HFF-Myc (cell line): Measurements from ENCODE around the gene TLCD2.
"Not testable (repeated sequence)": the region's sequence is repeated elsewhere in the genome, so short reads cannot be mapped to it uniquely, and the experiment has no call there.

Source experiments
- DNase-seq: peaks from one replicate; pipeline ENCODE4 v3.0.0-alpha.2; 2011; ENCODE audit warnings: low read depth; ENCODE audit errors: extremely low read depth
- H3K4me3 ChIP-seq: replicated peaks from 2 replicates; pipeline ENCODE4 v1.5.1; 2011; ENCODE audit warnings: low read depth, mild to moderate bottlenecking, control low read depth, low read length
- TF ChIP-seq, protein P1 (sequence below): IDR thresholded peaks from 2 replicates; pipeline ENCODE4 v1.5.1; 2012; ENCODE audit warnings: mild to moderate bottlenecking, low read depth, low read length, control low read depth; ENCODE audit errors: missing control alignments

Gene TLCD2

DNA sequence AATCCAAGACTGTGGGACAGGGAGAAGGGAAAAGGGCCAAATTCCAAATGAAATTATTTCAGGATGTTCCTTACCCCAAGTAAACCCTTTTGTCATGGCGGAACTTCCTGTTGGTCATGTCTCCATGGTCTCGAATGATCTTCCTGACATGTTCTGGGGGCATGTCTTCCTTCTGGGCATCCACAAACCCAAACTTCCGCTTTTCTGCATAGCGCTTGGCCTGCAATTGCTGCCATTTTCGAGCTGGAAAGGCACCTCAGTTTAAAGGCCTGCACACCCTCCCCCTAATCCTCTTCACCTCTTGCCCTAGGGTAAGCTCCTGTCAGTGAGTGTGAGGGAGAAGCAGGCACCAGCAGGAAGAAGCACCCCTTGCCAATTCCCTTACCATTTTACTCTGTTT is 26.7 kb downstream of the TLCD2 start:
- peak overlapping the region; percentile 86 for H3K4me3 ChIP-seq
- TF ChIP-seq, protein P1, sequence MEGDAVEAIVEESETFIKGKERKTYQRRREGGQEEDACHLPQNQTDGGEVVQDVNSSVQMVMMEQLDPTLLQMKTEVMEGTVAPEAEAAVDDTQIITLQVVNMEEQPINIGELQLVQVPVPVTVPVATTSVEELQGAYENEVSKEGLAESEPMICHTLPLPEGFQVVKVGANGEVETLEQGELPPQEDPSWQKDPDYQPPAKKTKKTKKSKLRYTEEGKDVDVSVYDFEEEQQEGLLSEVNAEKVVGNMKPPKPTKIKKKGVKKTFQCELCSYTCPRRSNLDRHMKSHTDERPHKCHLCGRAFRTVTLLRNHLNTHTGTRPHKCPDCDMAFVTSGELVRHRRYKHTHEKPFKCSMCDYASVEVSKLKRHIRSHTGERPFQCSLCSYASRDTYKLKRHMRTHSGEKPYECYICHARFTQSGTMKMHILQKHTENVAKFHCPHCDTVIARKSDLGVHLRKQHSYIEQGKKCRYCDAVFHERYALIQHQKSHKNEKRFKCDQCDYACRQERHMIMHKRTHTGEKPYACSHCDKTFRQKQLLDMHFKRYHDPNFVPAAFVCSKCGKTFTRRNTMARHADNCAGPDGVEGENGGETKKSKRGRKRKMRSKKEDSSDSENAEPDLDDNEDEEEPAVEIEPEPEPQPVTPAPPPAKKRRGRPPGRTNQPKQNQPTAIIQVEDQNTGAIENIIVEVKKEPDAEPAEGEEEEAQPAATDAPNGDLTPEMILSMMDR = no peak
- no peak for DNase-seq

DNA sequence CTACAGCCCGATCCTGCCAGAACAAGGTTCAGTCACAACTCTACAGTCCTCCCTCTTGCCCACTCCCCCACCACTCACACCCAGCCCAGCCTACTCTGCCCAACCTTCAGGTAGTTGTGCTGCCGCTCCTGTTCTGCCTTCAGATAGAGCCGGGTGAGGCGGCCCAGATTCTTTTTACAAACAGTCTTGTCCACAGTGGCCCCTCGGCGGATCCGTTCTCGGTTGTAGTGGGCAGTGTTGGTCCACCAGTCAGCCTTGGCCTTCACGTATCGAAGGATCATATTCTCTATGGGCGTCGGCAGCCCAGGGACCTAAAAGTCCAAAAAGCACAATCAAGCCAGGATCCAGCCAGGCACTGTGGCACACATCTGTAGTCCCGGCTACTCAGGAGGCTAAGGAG is 33.8 kb downstream of the TLCD2 start:
- no peak overlapping the region for H3K4me3 ChIP-seq
- TF ChIP-seq, protein P1 = no peak
- DNase-seq = no peak

- DNase-seq = no peak
- TF ChIP-seq, protein P1 = no peak
- no peak overlapping the region for H3K4me3 ChIP-seq
Observed at GRCh38 chr17:1673041-1673785, 37.0 kb downstream of the TLCD2 start.

GRCh38 chr17:1663934-1664333 is 46.2 kb downstream of the TLCD2 start:
- H3K4me3 ChIP-seq, DNase-seq: not testable (repeated sequence)

DNA sequence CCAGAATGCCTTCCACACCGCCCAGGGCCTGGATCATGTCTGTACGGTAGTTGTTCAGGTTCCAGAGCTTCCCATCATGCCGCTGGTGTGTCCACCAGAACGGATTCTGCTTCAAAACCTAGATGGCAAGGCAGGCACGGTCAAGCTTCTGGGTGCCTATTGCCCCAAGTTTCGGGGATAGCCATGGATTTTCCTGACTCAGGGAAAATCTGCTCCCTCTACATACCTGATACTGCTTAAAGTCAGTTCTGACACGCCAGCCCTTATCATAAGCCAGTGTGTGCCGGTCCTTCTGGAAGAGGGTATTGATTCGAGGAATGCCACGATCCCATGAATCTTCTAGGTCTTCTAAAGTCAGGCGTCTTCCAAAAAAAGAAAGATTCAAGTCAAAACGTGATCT is 49.1 kb downstream of the TLCD2 start:
- TF ChIP-seq, protein P1 = no peak
- no peak for DNase-seq
- no peak overlapping the region for H3K4me3 ChIP-seq

DNA sequence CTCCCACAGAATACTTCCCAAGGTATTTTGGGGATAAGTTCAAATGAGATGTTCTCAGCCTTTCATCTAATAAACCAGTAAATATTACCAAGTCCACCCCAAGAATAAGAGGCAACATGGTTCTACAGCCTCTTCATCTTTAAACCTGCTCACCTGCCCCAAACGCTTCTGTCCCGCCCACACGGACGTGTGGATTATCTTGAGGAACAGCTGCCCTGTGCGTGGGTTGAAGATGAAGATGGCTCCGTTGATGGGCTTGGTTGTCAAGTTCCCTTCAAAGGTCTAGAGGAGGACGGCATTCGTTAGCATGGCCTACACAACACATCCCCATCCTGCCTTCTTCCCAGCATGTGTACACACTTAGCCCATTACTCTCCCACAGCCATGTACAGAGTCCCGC is 52.1 kb downstream of the TLCD2 start:
- H3K4me3 ChIP-seq = no peak overlapping the region
- DNase-seq = no peak
- TF ChIP-seq, protein P1 = no peak

- no peak overlapping the region for H3K4me3 ChIP-seq
- TF ChIP-seq, protein P1 = no peak
Observed at GRCh38 chr17:1653735-1654134, 56.4 kb downstream of the TLCD2 start.

DNA sequence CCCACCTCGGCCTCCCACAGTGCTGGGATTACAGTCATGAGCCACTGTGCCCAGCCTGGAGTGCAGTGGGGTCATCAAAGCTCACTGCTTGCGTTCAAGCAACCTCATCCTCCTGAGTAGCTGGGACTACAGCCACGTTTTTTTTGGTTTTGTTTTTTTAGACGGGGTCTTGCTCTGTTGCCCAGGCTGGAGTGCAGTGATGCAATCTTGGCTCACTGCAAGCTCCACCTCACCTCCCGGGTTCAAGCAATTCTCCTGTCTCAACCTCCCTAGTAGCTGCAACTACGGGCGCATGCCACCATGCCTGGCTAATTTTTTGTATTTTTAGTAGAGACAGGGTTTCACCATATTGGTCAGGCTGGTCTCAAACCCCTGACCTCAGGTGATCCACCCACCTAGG is 57.4 kb downstream of the TLCD2 start:
- not testable (repeated sequence) for H3K4me3 ChIP-seq, DNase-seq

More at GRCh38 chr17:1653735-1654134, 56.4 kb downstream of the TLCD2 start:
- DNase-seq = no peak
